ENCODE results near the gene ZNF574. TPM values are rescaled to one million over a fixed set of nuclear protein-coding genes. Genes with fewer than 3 reads are reported as not detected.
"Not testable (repeated sequence)": the region's sequence is repeated elsewhere in the genome, so short reads cannot be mapped to it uniquely, and the experiment has no call there.

ZNF574 gene
- total RNA-seq, 4 donors from 2014 or later: 11.0 to 24.2 (median 17.0) TPM

- DNase-seq: no peak
- Histone ChIP-seq H3K4me1 (peaks cover 0 to 6% (median 0%) of the 10 kb centered on the region in 4 donors), H3K27me3 (no peaks in the 10 kb centered on the region), H3K4me3 (no peak overlapping the region), H3K9me3 (no peaks in the 10 kb centered on the region), H3K27ac (no peak overlapping the region), H3K36me3 (no peaks in the 10 kb centered on the region)
- TF ChIP-seq, protein P1, sequence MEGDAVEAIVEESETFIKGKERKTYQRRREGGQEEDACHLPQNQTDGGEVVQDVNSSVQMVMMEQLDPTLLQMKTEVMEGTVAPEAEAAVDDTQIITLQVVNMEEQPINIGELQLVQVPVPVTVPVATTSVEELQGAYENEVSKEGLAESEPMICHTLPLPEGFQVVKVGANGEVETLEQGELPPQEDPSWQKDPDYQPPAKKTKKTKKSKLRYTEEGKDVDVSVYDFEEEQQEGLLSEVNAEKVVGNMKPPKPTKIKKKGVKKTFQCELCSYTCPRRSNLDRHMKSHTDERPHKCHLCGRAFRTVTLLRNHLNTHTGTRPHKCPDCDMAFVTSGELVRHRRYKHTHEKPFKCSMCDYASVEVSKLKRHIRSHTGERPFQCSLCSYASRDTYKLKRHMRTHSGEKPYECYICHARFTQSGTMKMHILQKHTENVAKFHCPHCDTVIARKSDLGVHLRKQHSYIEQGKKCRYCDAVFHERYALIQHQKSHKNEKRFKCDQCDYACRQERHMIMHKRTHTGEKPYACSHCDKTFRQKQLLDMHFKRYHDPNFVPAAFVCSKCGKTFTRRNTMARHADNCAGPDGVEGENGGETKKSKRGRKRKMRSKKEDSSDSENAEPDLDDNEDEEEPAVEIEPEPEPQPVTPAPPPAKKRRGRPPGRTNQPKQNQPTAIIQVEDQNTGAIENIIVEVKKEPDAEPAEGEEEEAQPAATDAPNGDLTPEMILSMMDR (IDR thresholded peaks at IDR 0.05): no peak
- TF ChIP-seq POLR2A (IDR thresholded peaks at IDR 0.05): no peak
Measured at GRCh38 chr19:42033413-42033812, 42.6 kb upstream of the ZNF574 start.

DNA sequence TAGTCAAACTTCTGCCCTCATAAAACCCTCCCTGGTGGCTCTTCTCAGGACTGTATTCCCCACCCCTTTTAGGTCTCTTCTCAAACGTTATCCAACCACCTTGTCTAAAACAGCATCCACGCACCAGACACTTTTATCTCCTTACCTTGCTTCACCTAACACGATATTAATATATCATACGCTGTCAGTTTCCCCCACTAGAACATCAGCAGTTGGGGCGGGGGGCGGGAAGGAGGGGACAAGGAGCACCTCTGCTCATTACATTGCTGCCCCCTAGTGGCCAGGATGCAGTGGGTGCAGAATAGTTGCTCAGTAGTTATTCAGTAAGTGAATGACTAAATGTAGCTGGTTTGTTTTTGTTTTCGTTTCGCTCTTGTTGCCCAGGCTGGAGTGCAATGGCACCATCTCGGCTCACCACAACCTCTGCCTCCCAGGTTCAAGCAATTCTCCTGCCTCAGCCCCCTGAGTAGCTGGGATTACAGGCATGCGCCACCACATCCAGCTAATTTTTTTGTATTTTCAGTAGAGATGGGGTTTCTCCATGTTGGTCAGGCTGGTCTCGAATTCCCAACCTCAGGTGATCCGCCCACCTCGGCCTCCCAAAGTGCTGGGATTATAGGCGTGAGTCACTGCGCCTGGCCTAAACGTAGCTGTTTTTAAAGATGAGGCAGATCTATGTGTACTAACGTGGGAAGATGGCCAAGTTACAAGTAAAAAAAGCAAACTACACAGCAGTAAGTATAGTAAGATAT is 41.1 kb upstream of the ZNF574 start:
- peak overlapping the region in 1 of 4 donors; percentile 2 for H3K4me3 ChIP-seq
- DNase-seq: peak in 2 of 3 donors; percentile 62 to 80

DNA sequence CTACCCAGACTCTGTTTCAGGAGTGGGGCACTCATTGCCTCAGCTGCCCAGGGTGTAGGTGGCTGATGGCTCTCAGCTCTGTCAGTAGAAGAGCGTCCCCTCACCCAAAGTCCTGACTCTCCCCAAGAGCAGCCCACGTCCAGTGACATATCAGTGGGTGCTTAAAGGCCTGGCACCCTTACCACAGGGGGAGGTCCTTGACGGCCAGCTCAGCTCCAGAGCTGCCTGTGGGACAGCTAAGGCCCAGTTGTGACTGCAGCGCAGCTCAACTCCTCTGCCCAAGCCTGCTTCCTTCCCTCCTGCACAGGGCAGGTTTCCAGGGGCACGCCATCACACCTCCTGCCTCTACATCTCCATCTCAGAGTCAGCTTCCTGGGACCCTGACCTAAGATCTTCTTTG is 38.3 kb upstream of the ZNF574 start:
- Histone ChIP-seq H3K9me3 (no peaks in the 10 kb centered on the region), H3K27ac (no peak overlapping the region)
- TF ChIP-seq POLR2A (IDR thresholded peaks at IDR 0.05): no peak
- TF ChIP-seq, protein P1 (IDR thresholded peaks at IDR 0.05): no peak

More for the DNA sequence above, 41.1 kb upstream of the ZNF574 start:
- not testable (repeated sequence) for H3K36me3 ChIP-seq, H3K4me1 ChIP-seq, H3K27me3 ChIP-seq, H3K27ac ChIP-seq, H3K9me3 ChIP-seq
- TF ChIP-seq, protein P1 (IDR thresholded peaks at IDR 0.05): peak; percentile 53 to 93 (median 68)

DNA sequence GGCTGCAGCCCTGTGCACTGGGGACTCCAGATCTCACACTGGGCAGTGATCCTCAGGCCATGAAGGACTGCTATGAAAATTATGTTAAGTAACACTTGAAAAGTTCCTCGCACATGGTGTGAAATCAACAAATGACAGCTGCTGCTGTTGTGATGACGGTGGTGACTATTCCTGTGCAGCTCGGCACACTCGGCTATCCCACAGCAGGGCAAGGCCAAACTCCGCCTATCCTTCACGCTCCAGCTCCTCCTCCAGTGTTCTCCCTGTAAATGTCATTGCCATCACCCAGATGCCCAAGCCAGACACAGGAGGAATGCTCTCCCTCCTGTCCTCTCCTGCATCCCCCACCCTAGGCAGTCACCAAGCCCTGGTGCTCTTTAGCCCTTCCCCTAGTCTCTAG is 37.3 kb upstream of the ZNF574 start:
- Histone ChIP-seq H3K4me1 (no peaks in the 10 kb centered on the region), H3K27me3 (no peaks in the 10 kb centered on the region), H3K27ac (no peak overlapping the region), H3K9me3 (no peaks in the 10 kb centered on the region), H3K36me3 (no peaks in the 10 kb centered on the region), H3K4me3 (no peak overlapping the region)
- no peak for TF ChIP-seq POLR2A (IDR thresholded peaks at IDR 0.05)
- TF ChIP-seq, protein P1 (IDR thresholded peaks at IDR 0.05): no peak
- no peak for DNase-seq

More for the DNA sequence above, 38.3 kb upstream of the ZNF574 start:
- DNase-seq: no peak
- Histone ChIP-seq H3K4me1 (no peaks in the 10 kb centered on the region), H3K4me3 (no peak overlapping the region), H3K27me3 (no peaks in the 10 kb centered on the region), H3K36me3 (no peaks in the 10 kb centered on the region)

DNA sequence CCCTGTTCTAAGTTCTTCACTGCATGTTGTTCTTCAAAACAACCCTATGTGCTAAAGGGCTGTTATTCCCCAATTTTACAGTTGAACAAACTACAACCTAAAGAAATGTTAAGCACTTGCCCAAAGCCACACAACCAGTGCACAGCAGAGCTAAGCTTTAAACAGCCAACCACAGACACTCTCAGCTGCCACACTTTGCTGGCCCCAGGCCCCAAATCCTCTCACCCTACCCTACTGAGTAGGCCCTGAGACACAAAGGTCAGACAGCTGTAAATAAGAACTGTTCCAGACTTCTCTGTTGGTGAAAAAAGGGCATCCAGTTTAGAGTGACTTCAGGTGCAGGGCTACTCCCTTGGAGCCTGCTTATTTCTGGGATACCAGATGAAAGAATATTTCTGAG is 35.9 kb upstream of the ZNF574 start:
- H3K27me3 ChIP-seq: no peaks in the 10 kb centered on the region
- H3K36me3 ChIP-seq: no peaks in the 10 kb centered on the region
- H3K4me1 ChIP-seq: no peaks in the 10 kb centered on the region
- no peak for TF ChIP-seq POLR2A (IDR thresholded peaks at IDR 0.05)
- TF ChIP-seq, protein P1 (IDR thresholded peaks at IDR 0.05): no peak
- H3K9me3 ChIP-seq: no peaks in the 10 kb centered on the region
- DNase-seq: no peak
- H3K27ac ChIP-seq: no peak overlapping the region
- H3K4me3 ChIP-seq: no peak overlapping the region

DNA sequence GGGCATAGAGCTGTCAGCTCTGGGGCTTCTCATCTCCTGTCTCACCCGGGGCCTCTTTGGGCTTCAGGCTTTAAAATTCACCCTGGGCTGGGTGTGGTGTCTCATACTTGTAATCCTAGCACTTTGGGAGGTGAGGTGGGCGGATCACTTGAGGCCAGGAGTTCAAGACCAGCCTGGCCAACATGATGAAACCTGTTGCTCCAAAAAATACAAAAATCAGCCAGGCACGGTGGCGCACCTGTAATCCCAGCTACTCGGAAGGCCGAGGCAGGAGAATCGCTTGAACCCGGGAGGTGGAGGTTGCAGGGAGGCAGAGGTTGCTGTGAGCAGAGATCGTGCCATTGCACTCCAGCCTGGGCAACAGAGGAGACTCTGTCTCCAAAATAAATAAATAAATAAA is 35.5 kb upstream of the ZNF574 start:
- not testable (repeated sequence) for H3K4me3 ChIP-seq, H3K4me1 ChIP-seq, H3K36me3 ChIP-seq, H3K27ac ChIP-seq, H3K9me3 ChIP-seq, H3K27me3 ChIP-seq, DNase-seq
